SKM-1 (cell line): Measurements from ENCODE around the gene TBCD.
"Not testable (repeated sequence)": the region's sequence is repeated elsewhere in the genome, so short reads cannot be mapped to it uniquely, and the experiment has no call there.

ENCODE experiments used
- DNase-seq: peaks from one replicate; lab custom pipeline; 2025; ENCODE audit not compliant: unreplicated experiment; lab: John Stamatoyannopoulos, UW

TBCD gene

DNA sequence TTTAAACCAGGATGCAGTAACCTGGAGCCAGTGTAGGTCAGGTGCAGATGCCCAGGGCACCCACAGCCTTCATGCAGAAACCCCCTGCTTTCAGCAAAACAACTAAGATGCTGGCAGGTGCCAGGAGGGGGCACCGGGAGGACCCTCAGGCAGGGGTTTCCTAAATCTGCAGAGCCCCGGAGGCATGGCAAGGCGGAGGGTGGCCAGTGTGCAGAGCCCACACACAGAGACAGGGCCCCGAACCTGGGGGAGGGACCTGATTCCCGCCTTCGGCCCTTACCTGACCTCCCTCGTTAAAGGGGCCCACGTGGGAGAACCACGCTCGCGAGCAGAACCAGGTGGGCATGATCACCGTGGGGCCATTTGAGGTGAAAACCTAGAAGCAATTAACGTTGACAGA lies 213.5 kb downstream of the TBCD start:
- DNase-seq = no peak

DNA sequence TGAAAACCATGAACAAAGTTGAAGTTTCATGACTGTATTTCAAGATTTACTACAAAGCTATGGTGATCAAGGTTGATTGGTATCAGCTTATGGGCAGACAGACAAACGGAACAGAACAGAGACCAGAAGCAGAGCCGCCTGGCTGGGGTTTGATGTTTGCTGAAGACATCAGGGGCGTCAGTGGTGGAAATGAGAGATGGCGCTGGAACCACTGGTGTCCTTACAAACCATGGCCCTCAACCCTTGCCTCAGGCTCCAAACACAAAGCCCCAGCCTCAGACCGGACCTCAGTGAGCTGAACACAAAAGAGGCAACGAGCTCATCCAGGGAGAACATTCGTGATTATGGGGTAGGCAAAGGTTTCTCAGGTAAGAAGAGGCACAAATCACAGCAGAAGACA lies 214.6 kb downstream of the TBCD start:
- DNase-seq = no peak

DNA sequence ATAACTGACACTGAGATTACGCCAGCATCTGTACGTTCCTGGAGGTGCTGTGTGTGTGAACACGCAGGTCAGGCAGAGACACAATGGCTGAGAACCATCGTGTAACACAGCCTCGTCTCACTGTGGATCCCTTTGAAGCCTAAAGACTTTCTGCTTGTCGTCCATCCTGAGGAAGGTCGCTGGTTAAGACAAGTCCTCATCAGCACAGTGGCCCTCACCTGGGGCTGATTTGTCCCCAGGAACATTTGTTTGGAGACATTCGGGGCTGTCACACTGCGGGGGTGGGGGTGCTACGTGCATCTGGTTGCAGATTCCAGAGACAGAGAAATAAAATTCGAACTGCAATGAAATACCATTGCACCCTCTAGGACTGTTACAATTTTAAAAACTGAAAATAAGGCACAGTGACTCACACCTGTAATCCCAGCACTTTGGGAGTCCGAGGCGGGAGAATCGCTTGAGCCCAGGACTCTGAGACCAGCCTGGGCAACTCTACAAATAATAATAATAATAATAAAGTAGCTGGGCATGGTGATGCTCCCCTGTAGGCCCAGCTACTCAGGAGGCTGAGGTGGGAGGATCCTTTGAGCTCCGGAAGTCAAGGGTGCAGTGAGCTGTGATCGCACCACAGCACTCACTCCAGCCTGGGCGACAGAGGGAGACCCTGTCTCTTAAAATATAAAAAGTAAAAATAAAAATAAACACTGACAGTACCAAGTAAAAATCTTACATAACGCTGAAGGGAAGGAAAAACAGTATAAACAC lies 215.6 kb downstream of the TBCD start:
- no peak for DNase-seq

DNA sequence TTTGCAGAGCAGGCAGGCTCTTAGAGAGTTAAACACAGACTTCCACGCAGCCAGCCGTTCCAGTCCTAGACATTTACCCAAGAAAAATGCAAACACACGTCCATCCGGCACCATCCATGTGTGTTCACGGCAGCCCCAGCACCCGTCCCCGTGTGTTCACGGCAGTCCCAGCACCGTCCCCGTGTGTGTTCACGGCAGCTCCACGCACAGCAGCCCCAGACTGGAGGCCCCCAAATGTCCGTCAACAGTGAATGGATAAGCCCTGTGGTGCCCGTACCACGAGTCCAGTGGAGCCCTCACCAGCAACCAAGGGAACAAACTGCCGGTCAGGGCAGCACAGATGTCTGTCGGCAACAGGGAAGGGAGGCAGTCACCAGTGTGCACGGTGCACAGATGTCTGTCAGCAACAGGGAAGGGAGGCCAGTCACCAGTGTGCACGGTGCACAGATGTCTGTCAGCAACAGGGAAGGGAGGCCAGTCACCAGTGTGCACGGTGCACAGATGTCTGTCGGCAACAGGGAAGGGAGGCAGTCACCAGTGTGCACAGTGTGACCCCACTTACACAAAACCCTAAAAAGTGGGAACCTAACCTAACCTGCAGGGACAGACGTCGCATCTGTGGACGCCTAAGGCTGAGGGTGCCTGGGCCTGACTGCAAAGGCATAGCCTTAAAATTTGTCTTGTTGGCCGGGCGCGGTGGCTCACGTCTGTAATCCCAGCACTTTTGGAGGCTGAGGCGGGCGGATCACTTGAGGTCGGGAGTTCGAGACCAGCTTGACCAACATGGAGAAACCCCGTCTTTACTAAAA lies 216.4 kb downstream of the TBCD start:
- not testable (repeated sequence) for DNase-seq

DNA sequence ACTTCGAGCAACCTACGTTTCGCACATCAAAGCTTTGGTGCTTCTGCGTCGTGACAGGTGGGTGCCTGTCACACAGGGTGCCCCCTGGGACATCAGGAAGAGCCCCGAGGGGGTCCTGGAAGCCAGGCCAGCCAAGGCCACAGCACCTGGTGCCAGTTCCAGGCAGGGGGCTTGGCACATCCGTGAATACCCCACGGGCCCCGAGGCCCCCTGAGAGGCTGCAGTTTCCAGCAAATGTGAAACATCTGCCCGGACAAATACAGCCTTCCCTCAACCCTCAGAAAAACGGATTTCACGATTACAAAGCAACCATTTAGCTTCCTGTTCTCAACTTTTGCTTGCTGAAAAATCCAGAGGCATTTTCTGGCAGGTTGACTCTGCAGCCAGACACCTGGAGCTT lies 218.2 kb downstream of the TBCD start:
- no peak for DNase-seq

DNA sequence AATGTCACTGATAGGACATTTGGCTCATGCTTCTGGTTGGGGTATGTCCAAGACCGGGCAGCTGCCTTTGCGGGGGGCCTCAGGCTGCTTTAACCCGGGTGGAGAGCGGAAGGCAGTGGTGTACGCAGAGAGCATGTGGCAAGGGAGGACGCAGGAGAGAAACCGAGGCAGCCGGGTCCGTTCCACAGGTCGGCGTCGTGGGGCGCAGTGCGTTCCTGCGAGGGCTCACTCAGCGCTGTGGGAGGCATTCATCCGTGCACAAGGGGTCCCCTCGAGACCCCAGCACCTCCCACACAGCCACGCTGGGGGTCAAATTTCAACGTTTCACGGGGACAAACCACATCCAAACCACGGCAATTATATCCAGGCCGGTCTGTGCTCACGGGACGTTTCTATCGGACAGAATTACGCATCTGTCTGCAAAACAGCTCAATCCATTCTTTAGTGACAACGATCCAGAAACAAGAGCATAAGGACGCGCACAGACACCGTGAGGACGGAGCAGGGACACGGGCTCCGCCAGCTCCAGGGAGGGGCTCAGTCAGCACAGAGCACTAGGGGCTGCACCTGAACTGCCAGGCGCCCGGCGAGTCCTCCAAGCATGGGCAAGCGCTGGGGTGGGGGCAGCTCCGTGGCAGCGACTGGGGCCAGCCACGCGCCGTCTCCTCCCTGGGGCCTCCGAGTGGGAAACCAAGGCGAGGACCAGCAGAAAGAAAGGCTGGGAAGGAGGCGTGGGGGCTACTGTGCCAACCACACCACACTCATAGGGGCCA lies 219.1 kb downstream of the TBCD start:
- DNase-seq = no peak

DNA sequence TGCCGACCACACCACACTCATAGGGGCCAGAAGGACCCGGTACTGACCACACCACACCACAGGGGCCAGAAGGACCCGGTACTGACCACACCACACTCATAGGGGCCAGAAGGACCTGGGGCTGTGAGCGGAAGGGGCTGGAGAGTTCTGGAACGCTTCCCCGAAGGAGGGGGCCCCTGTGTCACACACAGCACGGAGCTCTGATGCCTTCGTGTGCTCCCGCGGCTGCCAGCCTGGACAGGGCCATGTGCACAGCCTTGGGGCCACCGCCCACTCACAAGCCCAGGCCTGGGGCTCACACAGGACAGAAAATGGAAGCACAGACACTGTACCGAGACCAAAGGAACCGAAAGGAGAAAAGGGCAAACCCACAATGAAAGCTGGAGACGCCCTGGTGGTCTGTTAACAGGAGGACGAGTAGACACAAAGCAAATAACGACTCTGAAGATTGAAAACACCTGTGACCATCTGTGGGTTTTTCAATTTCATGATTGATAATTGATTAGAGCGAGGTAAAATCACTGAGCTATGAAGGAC lies 221.0 kb downstream of the TBCD start:
- no peak for DNase-seq

DNA sequence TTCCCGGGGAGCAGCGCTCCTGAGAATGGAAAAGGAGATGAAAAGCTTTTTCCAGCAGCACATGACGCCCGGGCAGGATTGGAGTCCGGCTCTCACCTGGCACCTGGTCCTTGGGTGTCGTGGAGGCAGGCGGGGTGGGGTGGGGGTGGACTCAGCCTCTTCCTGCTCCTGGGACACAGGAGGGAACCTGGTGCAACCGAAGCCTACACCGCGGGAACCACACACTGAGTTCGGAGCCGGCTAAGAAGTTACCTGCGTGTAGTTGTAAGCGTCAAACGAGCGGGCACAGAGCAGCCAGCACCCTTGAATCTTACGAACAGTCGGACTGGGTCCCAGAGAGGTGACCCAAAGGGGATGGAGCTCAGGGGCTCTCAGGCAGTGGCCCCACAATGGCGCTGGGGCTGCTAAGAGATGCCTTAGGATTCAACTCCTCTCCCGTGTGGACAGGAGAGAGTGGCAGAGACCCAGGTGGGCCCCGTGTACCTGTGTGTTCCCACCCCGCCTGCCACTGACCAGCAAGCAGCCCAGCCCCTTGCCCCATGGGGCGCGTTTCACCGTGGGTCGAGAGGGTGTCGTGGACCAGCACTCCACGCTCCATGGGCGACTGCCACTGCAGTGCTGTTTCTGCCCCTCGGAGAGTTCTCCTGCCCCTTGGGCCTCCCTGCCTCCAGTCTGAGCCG lies 221.7 kb downstream of the TBCD start:
- DNase-seq = no peak

DNA sequence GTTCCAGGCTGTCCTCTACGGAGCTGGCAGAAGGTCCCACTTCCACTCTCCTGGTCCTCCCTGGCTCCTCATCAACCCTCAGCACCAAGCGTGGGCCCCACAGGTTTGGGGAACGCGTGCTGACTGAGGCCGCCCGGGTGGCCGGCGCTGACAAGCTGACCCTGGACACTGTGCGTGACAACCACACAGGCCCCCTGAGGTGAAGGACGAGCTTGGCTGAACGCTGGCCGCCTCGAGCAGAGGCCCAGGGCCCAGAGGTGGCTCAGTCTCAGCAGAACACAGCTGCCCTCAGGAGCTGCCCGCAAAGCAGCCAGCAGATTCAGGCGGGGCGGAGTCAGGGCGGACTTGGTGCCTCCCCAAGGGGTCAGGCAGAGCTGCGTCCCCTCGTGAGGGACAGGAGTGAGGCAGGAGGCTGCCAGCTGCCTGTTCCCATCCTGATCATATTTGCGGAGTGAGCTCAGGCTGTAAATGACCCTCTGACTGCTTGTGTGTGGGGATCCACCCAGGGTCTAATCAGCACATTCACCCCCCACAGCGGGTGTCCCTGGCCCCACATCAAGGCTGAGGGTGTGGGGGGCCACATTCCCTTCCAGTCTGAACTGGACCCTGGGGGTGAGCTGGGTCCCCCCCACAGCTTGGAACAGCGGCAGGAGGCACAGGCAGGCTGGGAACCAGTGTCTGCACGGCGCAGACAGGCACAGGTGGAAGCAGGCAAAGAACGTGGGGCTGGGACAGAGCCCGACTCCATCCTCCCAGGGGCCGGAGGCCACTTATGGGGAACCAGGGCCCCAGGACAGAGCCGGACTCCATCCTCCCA lies 222.5 kb downstream of the TBCD start:
- DNase-seq = no peak

DNA sequence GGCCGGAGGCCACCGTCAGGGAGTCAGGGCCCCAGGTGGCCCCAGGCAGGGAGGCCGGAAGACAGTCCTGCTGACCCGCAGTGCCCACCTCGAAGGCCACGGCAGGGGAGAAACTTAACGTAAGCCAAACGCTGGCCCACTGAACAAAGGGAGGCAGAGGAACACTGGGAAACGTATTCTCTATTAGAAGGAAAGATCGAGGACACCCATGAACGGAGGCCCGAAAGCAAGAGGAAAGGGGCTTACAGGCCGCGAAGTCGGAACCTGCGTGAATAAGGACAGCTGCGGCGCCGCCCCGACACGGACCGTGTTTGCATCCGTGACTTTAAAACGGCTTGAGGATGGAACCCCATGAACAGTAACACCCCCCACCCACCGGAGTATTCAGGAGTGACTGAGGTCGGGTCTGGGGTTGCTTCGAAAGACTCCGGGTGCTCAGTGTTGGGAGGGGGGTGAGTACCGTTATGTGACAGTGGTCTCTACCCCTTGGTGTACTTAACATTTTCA lies 225.2 kb downstream of the TBCD start:
- no peak for DNase-seq

DNA sequence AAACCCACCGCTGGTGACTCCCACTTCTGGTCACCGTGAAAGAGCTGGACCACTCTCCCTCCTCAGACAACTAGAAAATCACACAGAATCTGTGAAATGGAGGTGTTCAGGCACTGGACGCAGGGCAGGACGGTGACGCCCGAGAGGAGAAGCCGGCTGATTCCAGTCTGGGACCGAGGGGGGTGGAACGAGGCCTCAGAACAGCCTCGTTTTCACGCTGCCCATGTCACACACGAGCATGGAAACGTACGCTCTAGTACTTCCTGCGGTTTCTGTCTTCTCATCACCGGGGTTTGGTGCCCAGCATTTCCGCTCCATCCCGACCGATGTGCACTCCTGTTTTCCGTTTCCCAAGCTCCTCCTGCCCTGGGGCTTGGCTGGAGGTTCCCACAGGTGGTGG lies 225.7 kb downstream of the TBCD start:
- DNase-seq = no peak

DNA sequence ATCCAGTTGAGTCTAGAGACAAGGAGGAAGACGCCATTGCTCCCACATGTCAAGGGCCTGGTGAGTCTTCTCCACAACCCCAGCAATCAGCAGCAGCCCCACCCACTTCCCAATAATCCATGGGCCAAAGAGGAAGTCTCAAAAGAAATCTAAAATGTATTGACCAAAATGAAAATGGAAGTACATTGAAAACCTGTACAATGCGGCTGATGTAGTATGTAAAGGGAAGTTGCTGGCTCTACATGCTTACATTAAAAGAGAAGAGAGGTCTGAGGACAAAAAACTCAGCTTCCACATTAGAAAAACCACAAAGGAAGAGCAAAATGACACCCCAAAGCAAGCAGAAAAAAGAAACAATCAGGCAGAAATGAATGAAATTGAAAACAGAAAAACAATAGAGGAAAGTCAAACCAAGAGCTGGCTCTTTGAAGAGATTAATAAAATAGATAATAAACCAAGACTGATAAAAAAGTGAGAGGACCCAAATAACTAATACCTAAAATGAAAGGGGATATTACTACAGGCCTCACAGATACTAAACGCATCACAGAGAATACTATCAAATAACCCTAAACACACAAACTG lies 227.0 kb downstream of the TBCD start:
- peak; percentile 51 for DNase-seq

DNA sequence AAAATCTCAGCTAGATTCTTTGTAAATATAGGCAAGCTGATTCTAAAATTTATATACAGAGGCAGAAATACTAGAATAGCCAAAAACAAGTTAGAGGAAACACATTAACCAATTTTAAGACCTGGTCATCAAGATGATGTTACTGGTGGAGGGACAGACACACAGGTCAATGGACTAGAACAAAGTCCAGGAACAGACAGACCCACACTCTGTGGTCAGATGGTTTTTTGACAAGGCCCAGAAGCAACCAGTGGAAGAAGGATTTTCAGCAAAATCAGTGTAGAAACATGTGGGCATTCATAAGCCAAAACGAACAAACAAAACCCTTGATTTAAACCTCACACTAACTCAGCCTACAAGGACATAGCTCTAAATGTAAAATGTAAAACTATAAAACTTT lies 227.9 kb downstream of the TBCD start:
- DNase-seq = no peak

DNA sequence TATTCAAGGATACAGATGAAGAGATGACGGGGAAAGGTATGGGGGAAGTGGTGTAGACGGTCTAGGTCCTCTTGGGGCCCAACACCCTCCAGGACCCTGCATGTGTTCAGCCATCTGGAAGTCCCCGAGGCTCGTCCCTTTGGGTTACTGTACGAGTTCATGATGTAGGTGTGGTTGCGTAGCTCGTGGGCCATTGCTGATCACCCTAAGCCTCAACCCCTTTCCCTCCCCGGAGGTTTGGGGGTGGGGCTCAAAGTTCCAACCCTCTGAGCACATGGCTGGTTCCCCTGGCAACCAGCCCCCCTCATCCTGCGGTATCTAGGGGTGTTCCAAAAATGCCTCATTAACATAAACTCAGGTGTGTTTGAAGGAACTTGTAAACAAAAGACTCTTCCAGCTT lies 228.8 kb downstream of the TBCD start:
- DNase-seq = no peak

DNA sequence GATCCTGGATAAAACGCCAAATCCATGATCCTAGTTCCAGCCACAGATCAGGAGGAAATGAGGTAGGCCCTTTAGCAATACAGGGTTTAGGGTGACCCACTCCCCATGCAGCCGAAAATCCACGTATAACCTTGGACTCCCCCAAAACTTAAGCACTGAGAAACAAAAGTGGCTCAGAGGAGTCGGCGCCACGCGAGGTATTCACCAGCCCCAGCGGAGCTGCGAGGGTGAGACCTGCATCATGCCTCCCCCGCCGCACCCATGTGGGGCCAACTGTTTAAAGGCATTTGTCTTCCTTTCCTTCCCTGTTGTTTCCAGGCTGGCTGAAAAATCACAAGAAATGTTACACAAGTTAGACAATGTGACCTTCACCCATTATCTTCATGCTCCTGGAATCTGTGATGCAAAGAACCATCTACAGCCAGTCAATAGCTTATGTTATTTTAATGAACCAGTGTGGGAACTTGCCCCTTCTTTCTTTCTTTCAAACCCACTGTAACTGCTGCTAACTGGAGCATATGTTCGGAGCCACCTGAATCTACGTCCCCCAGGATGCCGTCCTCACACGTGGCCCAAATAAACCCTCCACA lies 229.4 kb downstream of the TBCD start:
- DNase-seq = no peak

DNA sequence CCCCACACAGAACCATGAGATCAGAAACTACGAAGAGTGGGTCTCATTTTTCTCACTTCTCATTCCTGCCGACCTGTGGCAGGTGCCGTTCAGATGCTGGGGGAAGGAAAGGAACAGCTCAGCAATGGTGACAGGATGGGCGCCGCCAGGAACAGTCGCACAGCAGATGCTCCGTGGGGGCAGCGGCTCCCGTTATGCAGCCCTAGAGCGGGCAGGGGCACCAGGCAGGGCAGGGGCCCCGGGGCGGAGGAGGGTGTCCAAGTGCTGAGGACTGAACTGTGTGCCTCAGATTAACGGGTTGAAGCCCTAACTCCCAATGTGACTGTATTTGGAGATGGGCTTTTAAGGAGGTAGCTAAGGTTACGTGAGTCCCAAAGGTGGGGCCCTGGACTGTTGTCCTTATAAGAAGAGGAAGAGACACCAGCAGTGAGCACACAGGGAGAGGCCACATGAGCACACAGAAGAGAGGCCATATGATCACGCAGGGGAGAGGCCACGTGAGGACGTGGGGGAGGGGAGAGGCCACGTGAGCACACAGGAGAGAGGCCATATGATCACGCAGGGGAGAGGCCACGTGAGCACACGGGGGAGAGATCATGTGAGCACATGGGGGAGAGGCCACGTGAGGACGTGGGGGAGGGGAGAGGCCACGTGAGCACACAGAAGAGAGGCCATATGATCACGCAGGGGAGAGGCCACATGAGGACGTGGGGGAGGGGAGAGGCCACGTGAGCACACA lies 231.8 kb downstream of the TBCD start:
- no peak for DNase-seq

DNA sequence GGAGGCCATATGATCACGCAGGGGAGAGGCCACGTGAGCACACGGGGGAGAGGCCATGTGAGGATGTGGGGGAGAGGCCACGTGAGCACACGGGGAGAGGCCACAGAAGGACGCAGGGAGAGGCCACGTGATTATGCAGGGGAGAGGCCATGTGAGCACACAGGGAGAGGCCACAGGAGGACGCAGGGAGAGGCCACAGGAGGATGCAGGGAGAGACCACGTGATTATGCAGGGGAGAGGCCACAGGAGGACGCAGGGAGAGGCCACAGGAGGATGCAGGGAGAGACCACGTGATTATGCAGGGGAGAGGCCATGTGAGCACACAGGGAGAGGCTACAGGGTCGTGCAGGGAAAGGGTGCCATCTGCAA lies 232.4 kb downstream of the TBCD start:
- DNase-seq = not testable (repeated sequence)

DNA sequence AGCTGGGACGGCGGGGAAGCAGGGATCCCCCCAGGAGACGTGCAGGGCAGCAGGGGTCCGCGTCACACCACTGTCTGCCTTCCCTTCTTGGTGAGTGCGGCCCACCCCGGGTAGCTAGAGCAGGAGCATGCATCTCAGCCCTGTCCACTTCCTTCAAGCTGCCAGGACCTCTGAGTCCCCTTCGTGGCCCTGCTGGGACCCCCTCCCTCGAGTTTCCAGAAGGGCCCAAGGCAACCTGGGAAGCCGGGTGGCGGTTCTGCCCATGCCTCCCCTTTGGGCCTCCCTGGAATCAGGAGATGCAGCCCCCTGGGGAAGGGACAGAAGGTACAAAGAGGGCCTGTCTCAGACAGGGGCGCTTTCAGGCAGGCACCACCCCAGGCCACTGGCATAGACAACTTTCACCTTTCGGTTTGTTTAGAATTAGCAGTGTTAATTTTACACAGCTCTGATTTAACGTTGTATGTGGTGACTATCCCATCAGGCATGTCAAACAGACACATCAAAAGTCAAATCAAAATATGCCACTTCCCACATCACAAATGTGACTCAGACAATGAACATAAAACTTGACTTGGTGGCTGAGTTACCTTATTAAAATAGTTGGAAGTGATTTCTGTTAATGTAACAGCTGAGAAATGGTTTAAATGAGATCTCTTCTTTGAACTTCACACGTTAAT lies 233.0 kb downstream of the TBCD start:
- no peak for DNase-seq
